Mucosa of gallbladder (tissue), 1 donor: ENCODE measurements around the gene SPATA31D4. TPM values are rescaled to one million over a fixed set of nuclear protein-coding genes. Genes with fewer than 3 reads are reported as not detected.

Experiments used
- DNase-seq: peaks from one replicate; pipeline ENCODE4 v3.0.0-alpha.2; 2020; ENCODE audit warnings: low spot score
- total RNA-seq: library from RNA; stranded (reverse); gene quantifications from one replicate; pipeline ENCODE4 v1.2.1, GENCODE V29; 2021
- donor health status: DM: no; HTN: no; CAD: no.

Gene SPATA31D4
- total RNA-seq, 1 donor from 2014 or later: not detected

GRCh38 chr9:81964218-81965171 lies 36.3 kb downstream of the SPATA31D4 start:
- no peak for DNase-seq

GRCh38 chr9:81968026-81968425 lies 39.8 kb downstream of the SPATA31D4 start:
- no peak for DNase-seq

GRCh38 chr9:81969971-81970370 lies 41.7 kb downstream of the SPATA31D4 start:
- DNase-seq: no peak

- no peak for DNase-seq
These were observed 43.5 kb downstream of the SPATA31D4 start for GRCh38 chr9:81971727-81972126.

- DNase-seq: no peak
These were observed 46.5 kb downstream of the SPATA31D4 start for GRCh38 chr9:81974764-81975163.

- no peak for DNase-seq
These were observed 48.1 kb downstream of the SPATA31D4 start for GRCh38 chr9:81976351-81976750.

- no peak for DNase-seq
These were observed 51.0 kb downstream of the SPATA31D4 start for GRCh38 chr9:81979196-81979595.

- no peak for DNase-seq
These were observed 52.3 kb downstream of the SPATA31D4 start for GRCh38 chr9:81980568-81980967.

- DNase-seq: no peak
These were observed 53.7 kb downstream of the SPATA31D4 start for GRCh38 chr9:81981883-81982282.

Other genes with a start within 250 kb of the SPATA31D4 start
- gene TLE1, start 238.9 kb upstream of the SPATA31D4 start, total RNA-seq: 70.1 TPM
- not detected for gene SPATA31D3, start 15.1 kb downstream of the SPATA31D4 start, total RNA-seq
- not detected for gene SPATA31D1, start 60.3 kb downstream of the SPATA31D4 start, total RNA-seq